ENCODE measurements around the gene RASGEF1B. TPM values are rescaled to one million over a fixed set of nuclear protein-coding genes. Genes with fewer than 3 reads are reported as not detected.

The RASGEF1B gene
- total RNA-seq, 1 donor from 2014 or later = 2.3 TPM

DNA sequence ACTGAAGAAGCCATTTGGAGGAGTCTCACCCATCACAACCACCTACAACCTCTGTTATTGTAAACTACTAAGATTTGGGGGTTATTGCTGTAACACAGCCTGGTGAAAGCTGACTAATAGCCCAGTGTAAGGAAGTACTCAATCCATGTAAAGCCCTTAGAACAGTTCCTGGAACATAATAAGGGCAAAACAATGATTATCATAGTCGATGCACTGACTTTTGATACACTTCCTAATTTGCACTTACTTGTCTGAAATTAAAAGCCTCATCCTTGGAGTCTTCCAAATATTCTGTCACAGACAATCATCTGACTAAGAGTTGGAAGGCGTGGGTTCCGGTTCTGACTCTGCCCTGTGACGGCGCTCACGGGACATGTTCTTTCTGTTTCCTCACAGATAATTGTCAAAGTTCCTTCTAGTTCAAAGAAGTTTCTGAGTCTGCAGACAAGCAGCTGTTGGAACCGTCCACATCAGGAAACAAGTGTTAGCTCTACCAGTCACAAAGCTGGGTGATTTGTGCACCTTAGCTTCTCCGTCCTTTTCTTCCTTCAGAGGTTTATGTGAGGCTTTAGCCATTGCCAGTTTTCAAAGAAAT is 33.4 kb upstream of the RASGEF1B start:
- H3K9me3 Mint-ChIP-seq (ENCODE audit: low read depth) = no peaks in the 10 kb centered on the region
- no peak for TF ChIP-seq CTCF (IDR thresholded peaks at IDR 0.05)
- H3K4me3 Mint-ChIP-seq (ENCODE audit: unreplicated experiment) = no peak overlapping the region
- H3K27ac Mint-ChIP-seq (ENCODE audit: unreplicated experiment) = no peak overlapping the region
- no peaks in the 10 kb centered on the region for H3K36me3 Mint-ChIP-seq (ENCODE audit: low read depth)
- peaks cover 21% of the 10 kb centered on the region for H3K27me3 Mint-ChIP-seq (ENCODE audit: low read depth)
- H3K4me1 Mint-ChIP-seq (ENCODE audit: low read depth) = peaks cover 10% of the 10 kb centered on the region
- no peak for DNase-seq (ENCODE audit: low spot score)

- peaks cover 25% of the 10 kb centered on the region for H3K27me3 Mint-ChIP-seq (ENCODE audit: low read depth)
- no peak for TF ChIP-seq CTCF (IDR thresholded peaks at IDR 0.05)
- H3K4me3 Mint-ChIP-seq (ENCODE audit: unreplicated experiment) = no peak overlapping the region
- H3K36me3 Mint-ChIP-seq (ENCODE audit: low read depth) = no peaks in the 10 kb centered on the region
- peaks cover 10% of the 10 kb centered on the region for H3K4me1 Mint-ChIP-seq (ENCODE audit: low read depth)
- H3K9me3 Mint-ChIP-seq (ENCODE audit: low read depth) = no peaks in the 10 kb centered on the region
- DNase-seq (ENCODE audit: low spot score) = no peak
- no peak overlapping the region for H3K27ac Mint-ChIP-seq (ENCODE audit: unreplicated experiment)
Measured at GRCh38 chr4:81504112-81505003, 32.7 kb upstream of the RASGEF1B start.

DNA sequence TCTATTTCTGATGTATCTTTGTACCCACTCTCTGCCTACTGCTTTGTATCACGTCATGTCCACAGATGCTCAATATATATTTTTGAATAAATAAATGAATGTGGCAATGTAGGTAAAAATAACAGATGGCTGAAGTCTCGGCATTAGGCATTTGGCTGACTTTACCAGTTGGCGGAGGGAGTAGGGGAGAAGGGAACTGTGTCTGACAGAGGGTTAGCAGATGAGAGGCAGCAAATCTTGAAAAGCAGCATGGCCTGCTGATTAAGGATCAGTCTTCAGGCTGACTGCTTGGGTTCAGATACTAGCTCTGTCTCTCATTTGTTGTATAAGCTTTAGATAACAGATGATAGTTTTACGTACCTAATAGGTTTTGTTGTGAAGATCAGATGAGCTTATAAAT is 31.9 kb upstream of the RASGEF1B start:
- Mint-ChIP-seq H3K4me1 (ENCODE audit: low read depth) (peaks cover 9% of the 10 kb centered on the region), H3K4me3 (ENCODE audit: unreplicated experiment) (no peak overlapping the region), H3K36me3 (ENCODE audit: low read depth) (no peaks in the 10 kb centered on the region), H3K9me3 (ENCODE audit: low read depth) (no peaks in the 10 kb centered on the region), H3K27ac (ENCODE audit: unreplicated experiment) (no peak overlapping the region), H3K27me3 (ENCODE audit: low read depth) (peaks cover 30% of the 10 kb centered on the region)
- DNase-seq (ENCODE audit: low spot score) = no peak
- TF ChIP-seq CTCF (IDR thresholded peaks at IDR 0.05) = no peak

- Mint-ChIP-seq H3K36me3 (ENCODE audit: low read depth) (no peaks in the 10 kb centered on the region), H3K27me3 (ENCODE audit: low read depth) (peaks cover 33% of the 10 kb centered on the region), H3K9me3 (ENCODE audit: low read depth) (no peaks in the 10 kb centered on the region), H3K4me1 (ENCODE audit: low read depth) (no peaks in the 10 kb centered on the region), H3K4me3 (ENCODE audit: unreplicated experiment) (no peak overlapping the region), H3K27ac (ENCODE audit: unreplicated experiment) (no peak overlapping the region)
- TF ChIP-seq CTCF (IDR thresholded peaks at IDR 0.05) = no peak
- DNase-seq (ENCODE audit: low spot score) = no peak
Measured at GRCh38 chr4:81502564-81502963, 30.9 kb upstream of the RASGEF1B start.

DNA sequence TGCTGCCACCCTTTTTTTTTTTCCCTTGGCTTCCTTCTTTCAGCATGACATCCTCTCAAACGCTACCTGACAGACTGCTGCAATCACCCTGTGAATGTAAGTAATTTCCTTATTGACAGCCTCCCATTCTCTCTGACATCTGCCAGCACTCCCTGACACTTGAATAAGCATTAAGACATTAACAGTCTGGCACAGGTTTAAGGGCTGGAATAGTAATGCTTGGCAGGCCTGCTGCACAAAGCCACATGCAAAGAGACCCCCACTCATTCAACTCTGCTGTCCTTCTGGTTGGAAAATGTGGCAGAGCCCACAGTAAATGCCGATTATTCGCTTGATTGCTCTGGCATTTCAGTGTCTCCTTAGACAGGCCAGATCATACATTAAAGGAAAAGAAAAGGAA is 28.1 kb upstream of the RASGEF1B start:
- peaks cover 31% of the 10 kb centered on the region for H3K27me3 Mint-ChIP-seq (ENCODE audit: low read depth)
- no peaks in the 10 kb centered on the region for H3K36me3 Mint-ChIP-seq (ENCODE audit: low read depth)
- peaks cover 9% of the 10 kb centered on the region for H3K9me3 Mint-ChIP-seq (ENCODE audit: low read depth)

More for the DNA sequence above, 28.1 kb upstream of the RASGEF1B start:
- no peak overlapping the region for H3K27ac Mint-ChIP-seq (ENCODE audit: unreplicated experiment)
- no peaks in the 10 kb centered on the region for H3K4me1 Mint-ChIP-seq (ENCODE audit: low read depth)
- no peak overlapping the region for H3K4me3 Mint-ChIP-seq (ENCODE audit: unreplicated experiment)
- DNase-seq (ENCODE audit: low spot score) = no peak
- no peak for TF ChIP-seq CTCF (IDR thresholded peaks at IDR 0.05)

Data from chondrocyte (in vitro differentiated cells).